HCT116 (cell line): ENCODE measurements around the gene DQX1. TPM values are rescaled to one million over a fixed set of nuclear protein-coding genes. Genes with fewer than 3 reads are reported as not detected.

Source experiments
- ATAC-seq: fragments of 200-7000 bp; cut with Tn5 transposase; 2 replicates; pipeline ENCODE4 v1.9.1; 2020; ENCODE audit warnings: mild to moderate bottlenecking, moderate library complexity
- BruUV-seq: library from RNA; stranded (reverse); fragments of 400-500 nt; replicated peaks from 2 replicates; lab custom pipeline; 2021; lab: Mats Ljungman, UMichigan
- CTCF ChIA-PET: fragments of 300-600 bp; sonication (Branson Sonifier 250); formaldehyde crosslinking; loops from one replicate; lab custom pipeline; 2021; ENCODE audit warnings: antibody characterized with exemption; lab: Charles Lee
- POLR2A ChIA-PET: fragments of 300-600, 350-600 bp; sonication (Branson Sonifier 250); formaldehyde crosslinking; loops from one replicate; lab custom pipeline; 2021; ENCODE audit warnings: antibody characterized with exemption; lab: Charles Lee
- RAD21 ChIA-PET, 2 experiments: fragments of 300-600 bp; sonication (Branson Sonifier 250); formaldehyde crosslinking; loops; one replicate each; lab custom pipeline; 2023; ENCODE audit warnings: low total read pairs in 2 of 2; ENCODE audit not compliant: uncharacterized antibody in 2 of 2, unreplicated experiment in 2 of 2, low non-redundant PET in 1 of 2; lab: Charles Lee
- DNase-seq: peaks from one replicate; pipeline ENCODE4 v3.0.0-alpha.2; 2010; ENCODE audit warnings: low read depth, low spot score
- H2AFZ ChIP-seq: fragments of 200-600 bp; shearing (Covaris generic), sonication (generic); 2 replicates; pipeline ENCODE4 v1.6.1; 2017; ENCODE audit warnings: low read depth, mixed run types, mixed read lengths, antibody characterized with exemption, low read length; ENCODE audit not compliant: poor library complexity, severe bottlenecking
- H3K27ac ChIP-seq: 2 replicates; pipeline ENCODE4 v1.5.1; 2012; ENCODE audit warnings: low read depth, low read length
- H3K27me3 ChIP-seq: fragments of 200-600 bp; sonication (generic); 2 replicates; pipeline ENCODE4 v1.6.1; 2016; ENCODE audit warnings: mixed run types, low read length, mixed read lengths; ENCODE audit not compliant: insufficient read depth
- H3K36me3 ChIP-seq, 2 experiments: fragments of 200-500 bp in 1 of 2; fragments of 200-600 bp in 1 of 2; sonication (Bioruptor generic) in 1 of 2; sonication (generic) in 1 of 2; 2 replicates each; pipeline versions ENCODE4 v1.5.1 to v1.6.1; 2014 to 2016; ENCODE audit warnings: low read length in 2 of 2, inconsistent platforms in 1 of 2, mixed read lengths in 1 of 2, mixed run types in 1 of 2; ENCODE audit not compliant: insufficient read depth in 2 of 2, control insufficient read depth in 1 of 2
- H3K4me1 ChIP-seq, 2 experiments: fragments of 200-600 bp in 1 of 2; sonication (generic) in 1 of 2; 2 replicates each; pipeline versions ENCODE4 v1.5.1 to v1.6.1; 2012 to 2017; ENCODE audit warnings: low read length in 2 of 2, inconsistent platforms in 1 of 2, mild to moderate bottlenecking in 1 of 2, mixed read lengths in 1 of 2, mixed run types in 1 of 2, moderate library complexity in 1 of 2; ENCODE audit not compliant: insufficient read depth in 2 of 2, control insufficient read depth in 1 of 2
- H3K4me2 ChIP-seq: fragments of 200-600 bp; sonication (generic); 2 replicates; pipeline ENCODE4 v1.6.1; 2017; ENCODE audit warnings: mixed run types, low read length, mixed read lengths
- H3K4me3 ChIP-seq, 2 experiments: fragments of 200-600 bp in 1 of 2; sonication (generic) in 1 of 2; replicated peaks in 1 of 2; 2 replicates each; pipeline ENCODE4 v1.5.1; 2011 to 2016; ENCODE audit warnings: low read length in 2 of 2, control low read depth in 1 of 2, low read depth in 1 of 2, mild to moderate bottlenecking in 1 of 2, mixed read lengths in 1 of 2, mixed run types in 1 of 2
- H3K79me2 ChIP-seq: fragments of 200-600 bp; sonication (generic); 2 replicates; pipeline ENCODE4 v1.6.1; 2017; ENCODE audit warnings: mild to moderate bottlenecking, mixed run types, low read length, moderate library complexity, mixed read lengths; ENCODE audit not compliant: insufficient read depth
- H3K9ac ChIP-seq: fragments of 200-600 bp; sonication (generic); 2 replicates; pipeline ENCODE4 v1.6.1; 2016; ENCODE audit warnings: low read length, mixed read lengths
- H3K9me2 ChIP-seq: fragments of 200-600 bp; sonication (generic), shearing (Covaris generic); 2 replicates; pipeline ENCODE4 v1.6.1; 2017; ENCODE audit warnings: mixed run types, mild to moderate bottlenecking, moderate library complexity; ENCODE audit not compliant: insufficient read depth
- H3K9me3 ChIP-seq, 2 experiments: fragments of 200-500 bp in 1 of 2; fragments of 200-600 bp in 1 of 2; sonication (Bioruptor generic) in 1 of 2; sonication (generic) in 1 of 2; 2 replicates each; pipeline ENCODE4 v1.6.1; 2014 to 2017; ENCODE audit warnings: low read length in 2 of 2, mixed read lengths in 2 of 2, inconsistent platforms in 1 of 2, low read depth in 1 of 2, mild to moderate bottlenecking in 1 of 2, mixed run types in 1 of 2, moderate library complexity in 1 of 2; ENCODE audit not compliant: control insufficient read depth in 1 of 2, insufficient read depth in 1 of 2
- H4K20me1 ChIP-seq: fragments of 200-600 bp; sonication (generic), shearing (Covaris generic); 2 replicates; pipeline ENCODE4 v1.6.1; 2017; ENCODE audit warnings: mixed run types, mild to moderate bottlenecking, moderate library complexity; ENCODE audit not compliant: insufficient read depth
- ELF1 ChIP-seq: IDR thresholded peaks from 2 replicates; pipeline ENCODE4 v1.6.1; 2012; ENCODE audit warnings: low read depth, borderline replicate concordance
- EZH2 ChIP-seq: fragments of 200-600 bp; sonication (generic); IDR thresholded peaks from 2 replicates; pipeline ENCODE4 v1.6.1; 2017; ENCODE audit warnings: antibody characterized with exemption, mixed run types
- JUND ChIP-seq: IDR thresholded peaks from 2 replicates; pipeline ENCODE4 v1.6.1; 2012
- POLR2A ChIP-seq: IDR thresholded peaks from 2 replicates; pipeline ENCODE4 v1.7.0; 2011; ENCODE audit warnings: borderline replicate concordance; ENCODE audit not compliant: insufficient read depth, insufficient read length; ENCODE audit errors: extremely low read depth
- POLR2AphosphoS5 ChIP-seq: IDR thresholded peaks from 2 replicates; pipeline ENCODE4 v1.6.1; 2011; ENCODE audit warnings: mild to moderate bottlenecking, low read depth, low read length, moderate library complexity
- RAD21 ChIP-seq: IDR thresholded peaks from 2 replicates; pipeline ENCODE4 v1.6.1; 2012; ENCODE audit warnings: low read depth, mild to moderate bottlenecking
- TCF7L2 ChIP-seq: IDR thresholded peaks from 2 replicates; pipeline ENCODE4 v1.7.0; 2011; ENCODE audit warnings: borderline replicate concordance, inconsistent platforms; ENCODE audit not compliant: insufficient read depth, insufficient read length; ENCODE audit errors: extremely low read depth
- YY1 ChIP-seq: IDR thresholded peaks from 2 replicates; pipeline ENCODE4 v1.6.1; 2011; ENCODE audit warnings: low read length, low read depth, moderate library complexity, mild to moderate bottlenecking; ENCODE audit not compliant: insufficient replicate concordance; ENCODE audit errors: extremely low read depth
- intact Hi-C: fragments of 100-400 bp; cut with micrococcal nuclease; formaldehyde crosslinking; loops from 2 replicates; pipeline ENCODE4 v1.10.0; 2022
- total RNA-seq: library from RNA; stranded (reverse); gene quantifications from one replicate; pipeline ENCODE4 v1.2.1, GENCODE V29; 2021; ENCODE audit not compliant: unreplicated experiment
- TF ChIP-seq, protein P1 (sequence below): IDR thresholded peaks from 2 replicates; pipeline ENCODE4 v1.6.1; 2012
- TF ChIP-seq, protein P2 (sequence below), 3 experiments: fragments of 200-600 bp in 1 of 3; sonication (generic) in 1 of 3; IDR thresholded peaks in 2 of 3; conservative IDR thresholded peaks in 1 of 3; 2 replicates each; pipeline ENCODE4 v1.5.1; 2012 to 2017; ENCODE audit warnings: low read depth in 2 of 3, low read length in 2 of 3, antibody characterized with exemption in 1 of 3, borderline replicate concordance in 1 of 3, control low read depth in 1 of 3, mild to moderate bottlenecking in 1 of 3, mixed read lengths in 1 of 3, mixed run types in 1 of 3, moderate library complexity in 1 of 3; ENCODE audit not compliant: insufficient read depth in 1 of 3
- TF ChIP-seq, protein P3 (sequence below): IDR thresholded peaks from 2 replicates; pipeline ENCODE4 v1.6.1; 2012; ENCODE audit warnings: low read depth

The DQX1 gene
- total RNA-seq, 1 experiment from 2014 or later, result 0.98 TPM

DNA sequence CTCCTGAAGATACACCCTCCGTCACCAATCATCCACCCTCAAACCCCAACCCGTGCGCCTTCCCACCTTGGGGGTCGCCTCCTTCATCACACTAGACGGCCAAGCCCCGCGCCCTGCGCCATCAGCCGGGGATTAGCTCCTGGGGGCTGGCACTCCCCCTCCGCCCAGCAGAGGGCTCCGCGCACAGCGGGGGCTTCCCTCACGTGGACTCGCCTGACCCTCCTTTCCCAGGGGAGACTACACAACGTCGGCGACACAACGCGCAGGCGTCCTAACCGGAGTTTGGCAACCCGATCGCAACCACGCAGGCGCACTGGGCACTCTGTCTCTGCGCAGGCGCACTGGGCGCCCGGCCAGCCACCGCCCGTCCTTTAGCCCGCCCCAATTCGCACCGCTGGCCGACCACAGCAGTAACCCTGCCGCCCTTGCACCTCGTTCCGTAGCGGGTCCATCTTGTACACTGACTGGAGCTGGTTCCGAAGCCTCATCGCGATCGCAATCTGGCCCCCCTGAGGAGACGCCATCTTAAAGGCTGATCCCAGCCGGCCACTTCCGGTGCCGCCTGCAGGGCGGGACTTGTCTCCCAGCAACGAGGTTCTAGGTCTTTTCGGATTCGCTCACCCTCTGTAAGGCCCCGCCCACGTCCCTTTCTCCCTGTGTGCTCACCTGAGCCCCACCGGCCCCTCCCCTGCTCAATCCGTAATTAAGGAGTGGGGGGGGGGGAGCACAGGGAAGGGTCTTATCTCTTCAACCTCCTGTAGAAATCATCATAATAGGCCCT is 18.7 kb downstream of the DQX1 start, which contains the start of gene PCGF1:
Gene PCGF1, minus strand, starts transcription at position 551 of the 781 bp plus-strand sequence. Its CDS starts 27 bp downstream, at position 524.
- ChIA-PET RAD21 (no interaction called here), POLR2A (interaction anchor here (0.9 to 1.8 kb wide), 5 partner anchors 19 to 53 kb away, joined by 3 to 7 read pairs (median 3); partner anchors contain the start of genes AUP1, DQX1, HTRA2 and INO80B), CTCF (no interaction called here)
- no TSS peak for BruUV-seq
- Histone ChIP-seq H2AFZ (no peak within 1 kb of the TSS), H3K27ac (peak within 1 kb of the TSS; percentile 91), H3K4me1 (peaks cover 22 to 46% of the 10 kb centered on the region in 2 experiments), H3K79me2 (peaks cover 22% of the 10 kb centered on the region), H3K36me3 (peaks cover 3 to 16% of the 10 kb centered on the region in 2 experiments; a peak in 2 of 4 replicates), H4K20me1 (no peaks in the 10 kb centered on the region), H3K27me3 (no peaks in the 10 kb centered on the region), H3K4me3 (peak within 1 kb of the TSS; percentile 85 to 93), H3K9me3 (no peaks in the 10 kb centered on the region), H3K9ac (peak within 1 kb of the TSS; percentile 85), H3K9me2 (no peaks in the 10 kb centered on the region), H3K4me2 (peak within 1 kb of the TSS; percentile 99)
- peak; percentile 96 for DNase-seq
- intact Hi-C loops, result no loop called here
- ATAC-seq, result peak; percentile 83
- TF ChIP-seq ELF1 (no peak), TCF7L2 (peak; percentile 7), EZH2 (no peak), POLR2AphosphoS5 (peak; percentile 57), RAD21 (no peak), YY1 (peak; percentile 94), POLR2A (peak; percentile 46), JUND (no peak)
- TF ChIP-seq, protein P1, sequence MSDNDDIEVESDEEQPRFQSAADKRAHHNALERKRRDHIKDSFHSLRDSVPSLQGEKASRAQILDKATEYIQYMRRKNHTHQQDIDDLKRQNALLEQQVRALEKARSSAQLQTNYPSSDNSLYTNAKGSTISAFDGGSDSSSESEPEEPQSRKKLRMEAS, result no peak
- TF ChIP-seq, protein P2, sequence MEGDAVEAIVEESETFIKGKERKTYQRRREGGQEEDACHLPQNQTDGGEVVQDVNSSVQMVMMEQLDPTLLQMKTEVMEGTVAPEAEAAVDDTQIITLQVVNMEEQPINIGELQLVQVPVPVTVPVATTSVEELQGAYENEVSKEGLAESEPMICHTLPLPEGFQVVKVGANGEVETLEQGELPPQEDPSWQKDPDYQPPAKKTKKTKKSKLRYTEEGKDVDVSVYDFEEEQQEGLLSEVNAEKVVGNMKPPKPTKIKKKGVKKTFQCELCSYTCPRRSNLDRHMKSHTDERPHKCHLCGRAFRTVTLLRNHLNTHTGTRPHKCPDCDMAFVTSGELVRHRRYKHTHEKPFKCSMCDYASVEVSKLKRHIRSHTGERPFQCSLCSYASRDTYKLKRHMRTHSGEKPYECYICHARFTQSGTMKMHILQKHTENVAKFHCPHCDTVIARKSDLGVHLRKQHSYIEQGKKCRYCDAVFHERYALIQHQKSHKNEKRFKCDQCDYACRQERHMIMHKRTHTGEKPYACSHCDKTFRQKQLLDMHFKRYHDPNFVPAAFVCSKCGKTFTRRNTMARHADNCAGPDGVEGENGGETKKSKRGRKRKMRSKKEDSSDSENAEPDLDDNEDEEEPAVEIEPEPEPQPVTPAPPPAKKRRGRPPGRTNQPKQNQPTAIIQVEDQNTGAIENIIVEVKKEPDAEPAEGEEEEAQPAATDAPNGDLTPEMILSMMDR (IDR thresholded peaks at IDR 0.05 in 2 of 3, conservative IDR thresholded peaks at IDR 0.05 in 1 of 3; ENCODE audit: borderline replicate concordance in 1 of 3, insufficient read depth in 1 of 3, low read depth in 2 of 3, low read length in 2 of 3), result peak in 2 of 3 experiments; percentile 25 to 32; a peak in 1 of 6 replicates
- TF ChIP-seq, protein P3, sequence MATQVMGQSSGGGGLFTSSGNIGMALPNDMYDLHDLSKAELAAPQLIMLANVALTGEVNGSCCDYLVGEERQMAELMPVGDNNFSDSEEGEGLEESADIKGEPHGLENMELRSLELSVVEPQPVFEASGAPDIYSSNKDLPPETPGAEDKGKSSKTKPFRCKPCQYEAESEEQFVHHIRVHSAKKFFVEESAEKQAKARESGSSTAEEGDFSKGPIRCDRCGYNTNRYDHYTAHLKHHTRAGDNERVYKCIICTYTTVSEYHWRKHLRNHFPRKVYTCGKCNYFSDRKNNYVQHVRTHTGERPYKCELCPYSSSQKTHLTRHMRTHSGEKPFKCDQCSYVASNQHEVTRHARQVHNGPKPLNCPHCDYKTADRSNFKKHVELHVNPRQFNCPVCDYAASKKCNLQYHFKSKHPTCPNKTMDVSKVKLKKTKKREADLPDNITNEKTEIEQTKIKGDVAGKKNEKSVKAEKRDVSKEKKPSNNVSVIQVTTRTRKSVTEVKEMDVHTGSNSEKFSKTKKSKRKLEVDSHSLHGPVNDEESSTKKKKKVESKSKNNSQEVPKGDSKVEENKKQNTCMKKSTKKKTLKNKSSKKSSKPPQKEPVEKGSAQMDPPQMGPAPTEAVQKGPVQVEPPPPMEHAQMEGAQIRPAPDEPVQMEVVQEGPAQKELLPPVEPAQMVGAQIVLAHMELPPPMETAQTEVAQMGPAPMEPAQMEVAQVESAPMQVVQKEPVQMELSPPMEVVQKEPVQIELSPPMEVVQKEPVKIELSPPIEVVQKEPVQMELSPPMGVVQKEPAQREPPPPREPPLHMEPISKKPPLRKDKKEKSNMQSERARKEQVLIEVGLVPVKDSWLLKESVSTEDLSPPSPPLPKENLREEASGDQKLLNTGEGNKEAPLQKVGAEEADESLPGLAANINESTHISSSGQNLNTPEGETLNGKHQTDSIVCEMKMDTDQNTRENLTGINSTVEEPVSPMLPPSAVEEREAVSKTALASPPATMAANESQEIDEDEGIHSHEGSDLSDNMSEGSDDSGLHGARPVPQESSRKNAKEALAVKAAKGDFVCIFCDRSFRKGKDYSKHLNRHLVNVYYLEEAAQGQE, result no peak
